Ovary (tissue), 3 donors: ENCODE data around the gene ZNF592.

Source experiments
- CTCF ChIP-seq, 3 donors: fragments of 450-650 bp in 2 of 3; fragments of 200-600 bp in 1 of 3; IDR thresholded peaks; one replicate each; pipeline versions ENCODE4 v1.5.1 to v1.8.0; 2016 to 2022; ENCODE audit warnings: antibody characterized with exemption in 3 of 3, mild to moderate bottlenecking in 1 of 3
- EP300 ChIP-seq: sonication (generic); formaldehyde crosslinking; IDR thresholded peaks from one replicate; pipeline ENCODE4 v1.6.1; 2017; ENCODE audit warnings: antibody characterized with exemption
- POLR2A ChIP-seq: fragments of 450-650 bp; IDR thresholded peaks from one replicate; pipeline ENCODE4 v1.6.1; 2017; ENCODE audit warnings: antibody characterized with exemption, mild to moderate bottlenecking, moderate library complexity
- donor health status: DM: no; HTN: no; CAD: no.

GRCh38 chr15:84846269-84846668 lies 97.9 kb downstream of the ZNF592 start:
- TF ChIP-seq CTCF (IDR thresholded peaks at IDR 0.05) (no peak), POLR2A (no peak), EP300 (no peak)
